ENCODE data around the gene PLXNB3.

GRCh38 chrX:153717445-153717844 lies 46.6 kb upstream of the PLXNB3 start:
- TF ChIP-seq, protein P1, sequence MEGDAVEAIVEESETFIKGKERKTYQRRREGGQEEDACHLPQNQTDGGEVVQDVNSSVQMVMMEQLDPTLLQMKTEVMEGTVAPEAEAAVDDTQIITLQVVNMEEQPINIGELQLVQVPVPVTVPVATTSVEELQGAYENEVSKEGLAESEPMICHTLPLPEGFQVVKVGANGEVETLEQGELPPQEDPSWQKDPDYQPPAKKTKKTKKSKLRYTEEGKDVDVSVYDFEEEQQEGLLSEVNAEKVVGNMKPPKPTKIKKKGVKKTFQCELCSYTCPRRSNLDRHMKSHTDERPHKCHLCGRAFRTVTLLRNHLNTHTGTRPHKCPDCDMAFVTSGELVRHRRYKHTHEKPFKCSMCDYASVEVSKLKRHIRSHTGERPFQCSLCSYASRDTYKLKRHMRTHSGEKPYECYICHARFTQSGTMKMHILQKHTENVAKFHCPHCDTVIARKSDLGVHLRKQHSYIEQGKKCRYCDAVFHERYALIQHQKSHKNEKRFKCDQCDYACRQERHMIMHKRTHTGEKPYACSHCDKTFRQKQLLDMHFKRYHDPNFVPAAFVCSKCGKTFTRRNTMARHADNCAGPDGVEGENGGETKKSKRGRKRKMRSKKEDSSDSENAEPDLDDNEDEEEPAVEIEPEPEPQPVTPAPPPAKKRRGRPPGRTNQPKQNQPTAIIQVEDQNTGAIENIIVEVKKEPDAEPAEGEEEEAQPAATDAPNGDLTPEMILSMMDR (IDR thresholded peaks at IDR 0.05; ENCODE audit: low read length): no peak
- no peak for TF ChIP-seq EZH2phosphoT487 (IDR thresholded peaks at IDR 0.05; ENCODE audit: low read length)

Data from MM.1S (cell line).